Activated naive CD8-positive, alpha-beta T cell treated with anti-CD3 and anti-CD28 coated beads for 36 hours (primary cell): ENCODE data around the gene CRHR2. TPM values are rescaled to one million over a fixed set of nuclear protein-coding genes. Genes with fewer than 3 reads are reported as not detected.

Source experiments
- DNase-seq: peaks from one replicate; pipeline ENCODE4 v3.0.0; 2021
- H3K27ac Mint-ChIP-seq: one replicate; pipeline ENCODE4 v1.8.0; 2022; ENCODE audit warnings: mild to moderate bottlenecking, moderate library complexity, mixed read lengths
- H3K27me3 Mint-ChIP-seq: one replicate; pipeline ENCODE4 v1.8.0; 2022; ENCODE audit warnings: mild to moderate bottlenecking, mixed read lengths
- H3K36me3 Mint-ChIP-seq: one replicate; pipeline ENCODE4 v1.8.0; 2021; ENCODE audit warnings: mild to moderate bottlenecking, mixed read lengths
- H3K4me1 Mint-ChIP-seq: one replicate; pipeline ENCODE4 v1.8.0; 2021; ENCODE audit warnings: mixed read lengths
- H3K4me3 Mint-ChIP-seq: one replicate; pipeline ENCODE4 v1.8.0; 2022; ENCODE audit warnings: mild to moderate bottlenecking, moderate library complexity, mixed read lengths
- H3K9me3 Mint-ChIP-seq: one replicate; pipeline ENCODE4 v1.8.0; 2022; ENCODE audit warnings: mixed read lengths
- total RNA-seq, 2 experiments: library from RNA; stranded (reverse); gene quantifications; one replicate each; pipeline ENCODE4 v1.2.3, GENCODE V29; 2021

Gene CRHR2
- total RNA-seq, 2 experiments from 2014 or later = not detected

- DNase-seq = no peak
- no peak overlapping the region for H3K27ac Mint-ChIP-seq
- no peaks in the 10 kb centered on the region for H3K27me3 Mint-ChIP-seq
- H3K4me3 Mint-ChIP-seq = no peak overlapping the region
- H3K4me1 Mint-ChIP-seq = no peaks in the 10 kb centered on the region
- H3K9me3 Mint-ChIP-seq = no peaks in the 10 kb centered on the region
- peaks cover 4% of the 10 kb centered on the region for H3K36me3 Mint-ChIP-seq
Measured at GRCh38 chr7:30656006-30656957, 26.0 kb downstream of the CRHR2 start.

GRCh38 chr7:30655096-30655970 lies 26.9 kb downstream of the CRHR2 start:
- Mint-ChIP-seq H3K27me3 (no peaks in the 10 kb centered on the region), H3K9me3 (no peaks in the 10 kb centered on the region), H3K4me3 (no peak overlapping the region), H3K4me1 (no peaks in the 10 kb centered on the region), H3K36me3 (peaks cover 4% of the 10 kb centered on the region), H3K27ac (no peak overlapping the region)
- no peak for DNase-seq

- Mint-ChIP-seq H3K36me3 (peaks cover 4% of the 10 kb centered on the region), H3K4me1 (no peaks in the 10 kb centered on the region), H3K4me3 (no peak overlapping the region), H3K27ac (peak overlapping the region; percentile 14), H3K9me3 (no peaks in the 10 kb centered on the region), H3K27me3 (no peaks in the 10 kb centered on the region)
- DNase-seq = no peak
Measured at GRCh38 chr7:30654296-30655090, 27.8 kb downstream of the CRHR2 start.

- peaks cover 4% of the 10 kb centered on the region for H3K36me3 Mint-ChIP-seq
- H3K4me1 Mint-ChIP-seq = no peaks in the 10 kb centered on the region
- no peak overlapping the region for H3K4me3 Mint-ChIP-seq
- no peaks in the 10 kb centered on the region for H3K27me3 Mint-ChIP-seq
- no peak overlapping the region for H3K27ac Mint-ChIP-seq
- DNase-seq = no peak
- H3K9me3 Mint-ChIP-seq = no peaks in the 10 kb centered on the region
Measured at GRCh38 chr7:30652698-30653641, 29.3 kb downstream of the CRHR2 start.

- Mint-ChIP-seq H3K27ac (no peak overlapping the region), H3K36me3 (no peaks in the 10 kb centered on the region), H3K4me1 (no peaks in the 10 kb centered on the region), H3K27me3 (no peaks in the 10 kb centered on the region), H3K4me3 (no peak overlapping the region), H3K9me3 (no peaks in the 10 kb centered on the region)
- no peak for DNase-seq
Measured at GRCh38 chr7:30652132-30652531, 30.1 kb downstream of the CRHR2 start.

- Mint-ChIP-seq H3K27ac (no peak overlapping the region), H3K36me3 (peaks cover 2% of the 10 kb centered on the region), H3K27me3 (no peaks in the 10 kb centered on the region), H3K4me1 (no peaks in the 10 kb centered on the region), H3K4me3 (no peak overlapping the region), H3K9me3 (no peaks in the 10 kb centered on the region)
- DNase-seq = no peak
Measured at GRCh38 chr7:30650421-30650808, 31.8 kb downstream of the CRHR2 start.

GRCh38 chr7:30649717-30650420 lies 32.4 kb downstream of the CRHR2 start:
- no peak for DNase-seq
- H3K4me3 Mint-ChIP-seq = no peak overlapping the region
- H3K27ac Mint-ChIP-seq = no peak overlapping the region

GRCh38 chr7:30648744-30649540 lies 33.3 kb downstream of the CRHR2 start:
- Mint-ChIP-seq H3K27me3 (no peaks in the 10 kb centered on the region), H3K4me1 (no peaks in the 10 kb centered on the region), H3K36me3 (peaks cover 10% of the 10 kb centered on the region), H3K4me3 (no peak overlapping the region), H3K9me3 (no peaks in the 10 kb centered on the region), H3K27ac (no peak overlapping the region)
- DNase-seq = no peak

More at GRCh38 chr7:30649717-30650420, 32.4 kb downstream of the CRHR2 start:
- Mint-ChIP-seq H3K9me3 (no peaks in the 10 kb centered on the region), H3K27me3 (no peaks in the 10 kb centered on the region), H3K4me1 (no peaks in the 10 kb centered on the region), H3K36me3 (peaks cover 8% of the 10 kb centered on the region)

GRCh38 chr7:30647589-30648364 lies 34.5 kb downstream of the CRHR2 start:
- Mint-ChIP-seq H3K27me3 (no peaks in the 10 kb centered on the region), H3K4me3 (no peak overlapping the region), H3K27ac (no peak overlapping the region), H3K36me3 (peaks cover 14% of the 10 kb centered on the region), H3K4me1 (no peaks in the 10 kb centered on the region), H3K9me3 (no peaks in the 10 kb centered on the region)
- no peak for DNase-seq

GRCh38 chr7:30646154-30646553 lies 36.1 kb downstream of the CRHR2 start:
- H3K4me3 Mint-ChIP-seq = no peak overlapping the region
- peaks cover 18% of the 10 kb centered on the region for H3K36me3 Mint-ChIP-seq
- no peaks in the 10 kb centered on the region for H3K27me3 Mint-ChIP-seq
- no peak for DNase-seq
- no peak overlapping the region for H3K27ac Mint-ChIP-seq
- H3K4me1 Mint-ChIP-seq = no peaks in the 10 kb centered on the region
- no peaks in the 10 kb centered on the region for H3K9me3 Mint-ChIP-seq

- H3K4me1 Mint-ChIP-seq = no peaks in the 10 kb centered on the region
- peaks cover 18% of the 10 kb centered on the region for H3K36me3 Mint-ChIP-seq
- H3K9me3 Mint-ChIP-seq = no peaks in the 10 kb centered on the region
- no peak overlapping the region for H3K27ac Mint-ChIP-seq
- no peak overlapping the region for H3K4me3 Mint-ChIP-seq
- no peaks in the 10 kb centered on the region for H3K27me3 Mint-ChIP-seq
- DNase-seq = no peak
Measured at GRCh38 chr7:30645661-30646060, 36.6 kb downstream of the CRHR2 start.

- no peak for DNase-seq
- no peak overlapping the region for H3K27ac Mint-ChIP-seq
- H3K27me3 Mint-ChIP-seq = no peaks in the 10 kb centered on the region
- H3K9me3 Mint-ChIP-seq = no peaks in the 10 kb centered on the region
- H3K4me1 Mint-ChIP-seq = no peaks in the 10 kb centered on the region
- peaks cover 19% of the 10 kb centered on the region for H3K36me3 Mint-ChIP-seq
- no peak overlapping the region for H3K4me3 Mint-ChIP-seq
Measured at GRCh38 chr7:30644286-30644955, 37.8 kb downstream of the CRHR2 start.
